B cell (primary cell): Measurements from ENCODE around the gene JAKMIP2. TPM values are rescaled to one million over a fixed set of nuclear protein-coding genes. Genes with fewer than 3 reads are reported as not detected.

Source experiments
- ATAC-seq: fragments of 200-7000 bp; cut with Tn5 transposase; one replicate; pipeline ENCODE4 v1.10.0; 2021; ENCODE audit warnings: low read depth, mild to moderate bottlenecking, moderate number of reproducible peaks, moderate library complexity
- CTCF ChIA-PET: fragments of 350-600 bp; sonication (Branson Sonifier 250); formaldehyde crosslinking; loops from one replicate; lab custom pipeline; 2021; ENCODE audit warnings: antibody characterized with exemption, inconsistent platforms; lab: Charles Lee
- POLR2A ChIA-PET: fragments of 350-600 bp; sonication (Branson Sonifier 250); formaldehyde crosslinking; loops from one replicate; lab custom pipeline; 2021; ENCODE audit warnings: antibody characterized with exemption; lab: Charles Lee
- DNase-seq: peaks from one replicate; pipeline ENCODE4 v3.0.0; 2013
- H2AFZ ChIP-seq: 2 replicates; pipeline ENCODE4 v1.6.1; 2012; ENCODE audit warnings: mild to moderate bottlenecking, low read depth, low read length; ENCODE audit not compliant: insufficient read depth, poor library complexity, severe bottlenecking
- H3K27ac ChIP-seq, 2 donors: 1 replicate in 1 of 2; 2 replicates in 1 of 2; pipeline ENCODE4 v1.5.1; 2012 to 2013; ENCODE audit warnings: low read length in 2 of 2, mild to moderate bottlenecking in 2 of 2, moderate library complexity in 1 of 2
- H3K27me3 ChIP-seq, 4 experiments: fragments of 200-600 bp in 1 of 4; sonication (generic) in 1 of 4; replicated peaks in 1 of 4; 1 replicate in 2 of 4; 2 replicates in 2 of 4; pipeline versions ENCODE4 v1.6.1 to v1.7.0; 2013 to 2016; ENCODE audit warnings: low read length in 3 of 4, mild to moderate bottlenecking in 2 of 4, mixed read lengths in 1 of 4, moderate library complexity in 1 of 4; ENCODE audit not compliant: insufficient read depth in 4 of 4, control insufficient read depth in 3 of 4; ENCODE audit errors: control extremely low read depth in 1 of 4
- H3K36me3 ChIP-seq, 2 experiments: replicated peaks in 1 of 2; 1 replicate in 1 of 2; 2 replicates in 1 of 2; pipeline versions ENCODE4 v1.6.1 to v1.7.1; 2013; ENCODE audit warnings: low read length in 1 of 2; ENCODE audit not compliant: insufficient read depth in 2 of 2, control insufficient read depth in 1 of 2; ENCODE audit errors: control extremely low read depth in 1 of 2, extremely low read depth in 1 of 2
- H3K4me1 ChIP-seq, 2 donors: fragments of 200-600 bp in 1 of 2; sonication (generic) in 1 of 2; 1 replicate in 1 of 2; 2 replicates in 1 of 2; pipeline versions ENCODE4 v1.5.1 to v1.6.1; 2013 to 2017; ENCODE audit warnings: low read length in 2 of 2; ENCODE audit not compliant: control insufficient read depth in 2 of 2, insufficient read depth in 2 of 2
- H3K4me2 ChIP-seq: replicated peaks from 2 replicates; pipeline ENCODE3; 2012; ENCODE audit warnings: mild to moderate bottlenecking, low read depth, low read length; ENCODE audit not compliant: poor library complexity, severe bottlenecking
- H3K4me3 ChIP-seq, 5 experiments: fragments of 200-600 bp in 1 of 5; sonication (generic) in 1 of 5; 1 replicate in 3 of 5; 2 replicates in 2 of 5; pipeline versions ENCODE4 v1.5.1 to v1.7.0; 2011 to 2016; ENCODE audit warnings: low read length in 4 of 5, mild to moderate bottlenecking in 4 of 5, low read depth in 2 of 5, control low read depth in 1 of 5, moderate library complexity in 1 of 5; ENCODE audit not compliant: insufficient read depth in 1 of 5; ENCODE audit errors: control extremely low read depth in 1 of 5, extremely low read depth in 1 of 5
- H3K79me2 ChIP-seq: fragments of 200-600 bp; sonication (generic); one replicate; pipeline ENCODE4 v1.6.0; 2016; ENCODE audit warnings: low read length; ENCODE audit not compliant: control insufficient read depth, insufficient read depth
- H3K9ac ChIP-seq: fragments of 200-600 bp; sonication (generic); 2 replicates; pipeline ENCODE4 v1.6.1; 2017; ENCODE audit warnings: mild to moderate bottlenecking, low read length, moderate library complexity
- H3K9me3 ChIP-seq, 3 donors: one replicate each; pipeline versions ENCODE4 v1.6.1 to v1.7.1; 2013; ENCODE audit warnings: low read length in 2 of 3; ENCODE audit not compliant: control insufficient read depth in 2 of 3, insufficient read depth in 1 of 3; ENCODE audit errors: control extremely low read depth in 1 of 3
- H4K20me1 ChIP-seq: 2 replicates; pipeline ENCODE4 v1.6.0; 2012; ENCODE audit warnings: mild to moderate bottlenecking, low read length; ENCODE audit not compliant: insufficient read depth, control insufficient read depth, poor library complexity, severe bottlenecking
- H3K27ac Mint-ChIP-seq: one replicate; pipeline ENCODE4 v1.8.0; 2021; ENCODE audit warnings: mixed read lengths
- H3K27me3 Mint-ChIP-seq: one replicate; pipeline ENCODE4 v1.8.0; 2021; ENCODE audit warnings: mixed read lengths
- H3K4me1 Mint-ChIP-seq: one replicate; pipeline ENCODE4 v1.8.0; 2021; ENCODE audit warnings: mixed read lengths
- H3K4me3 Mint-ChIP-seq: one replicate; pipeline ENCODE4 v1.8.0; 2021; ENCODE audit warnings: mixed read lengths
- H3K9me3 Mint-ChIP-seq: one replicate; pipeline ENCODE4 v1.8.0; 2022; ENCODE audit warnings: mixed read lengths; ENCODE audit not compliant: insufficient read depth
- CTCF ChIP-seq: fragments of 200-600 bp; IDR thresholded peaks from one replicate; pipeline ENCODE4 v1.8.0; 2022; ENCODE audit warnings: antibody characterized with exemption, mild to moderate bottlenecking
- EZH2 ChIP-seq: IDR thresholded peaks from 2 replicates; pipeline ENCODE4 v1.6.1; 2012; ENCODE audit warnings: borderline replicate concordance, low read depth, mild to moderate bottlenecking, moderate library complexity, low read length; ENCODE audit not compliant: insufficient read depth, poor library complexity, severe bottlenecking
- WGBS: methylation state at CpG from one replicate; pipeline ENCODE4 v1.1.5; 2013; ENCODE audit warnings: missing lambda C conversion rate; ENCODE audit not compliant: insufficient coverage; 5-methylcytosine and 5-hydroxymethylcytosine counted together
- intact Hi-C: fragments of 100-400 bp; cut with micrococcal nuclease; formaldehyde crosslinking; loops from one replicate; pipeline ENCODE4 v1.10.0; 2022
- polyA plus RNA-seq: library from polyadenylated mRNA; depleted of rRNA; stranded (reverse); fragments of >200 nt; gene quantifications from 2 replicates; pipeline ENCODE4 v1.2.3, GENCODE V29; 2012
- total RNA-seq, 2 donors: library from RNA; stranded (reverse); fragments of 120-200 nt in 1 of 2; gene quantifications; 1 replicate in 1 of 2; 2 replicates in 1 of 2; pipeline versions ENCODE4 v1.2.3 to v1.2.4, GENCODE V29; 2013 to 2022

Gene JAKMIP2
- total and polyA plus RNA-seq, 2 donors (not counting 1 experiment from before 2014, with no cell fraction given) = 0.24 to 4.1 TPM

GRCh38 chr5:147557876-147558745 is 224.4 kb downstream of the JAKMIP2 start:
- H3K4me1 ChIP-seq = no peaks in the 10 kb centered on the region
- no peaks in the 10 kb centered on the region for H4K20me1 ChIP-seq
- no peak overlapping the region for H3K9ac ChIP-seq
- H3K4me2 ChIP-seq = no peak overlapping the region
- intact Hi-C loops = no loop called here
- no peaks in the 10 kb centered on the region for H3K4me1 Mint-ChIP-seq
- no peak overlapping the region for H2AFZ ChIP-seq
- H3K9me3 Mint-ChIP-seq = no peaks in the 10 kb centered on the region
- ChIA-PET POLR2A (no interaction called here), CTCF (no interaction called here)
- H3K27ac Mint-ChIP-seq = no peak overlapping the region
- peaks cover 3% of the 10 kb centered on the region for H3K27me3 Mint-ChIP-seq
- H3K27ac ChIP-seq = no peak overlapping the region
- ATAC-seq = no peak
- no peak overlapping the region for H3K4me3 Mint-ChIP-seq
- H3K27me3 ChIP-seq = no peaks in the 10 kb centered on the region
- no peaks in the 10 kb centered on the region for H3K36me3 ChIP-seq
- H3K9me3 ChIP-seq = no peaks in the 10 kb centered on the region
- no peak for TF ChIP-seq CTCF
- no peak for TF ChIP-seq EZH2
- no peak overlapping the region for H3K4me3 ChIP-seq
- DNase-seq = no peak
- H3K79me2 ChIP-seq = no peaks in the 10 kb centered on the region
- 80% methylated on average over 1 of the region's 8 CpGs for WGBS

GRCh38 chr5:147555176-147555575 is 227.4 kb downstream of the JAKMIP2 start:
- H4K20me1 ChIP-seq = no peaks in the 10 kb centered on the region
- no peak overlapping the region for H3K4me2 ChIP-seq
- POLR2A ChIA-PET = no interaction called here
- no peak overlapping the region for H3K27ac ChIP-seq
- no peak overlapping the region for H3K4me3 ChIP-seq
- no peak overlapping the region for H3K27ac Mint-ChIP-seq
- H3K9me3 ChIP-seq = peaks cover 0 to 6% (median 0%) of the 10 kb centered on the region in 3 donors
- TF ChIP-seq EZH2 = no peak
- no peak for TF ChIP-seq CTCF
- no peaks in the 10 kb centered on the region for H3K4me1 Mint-ChIP-seq
- H3K4me3 Mint-ChIP-seq = no peak overlapping the region
- 57% methylated on average over 4 of the region's 7 CpGs for WGBS
- H2AFZ ChIP-seq = no peak overlapping the region
- intact Hi-C loops = no loop called here
- no peak overlapping the region for H3K9ac ChIP-seq
- CTCF ChIA-PET = no interaction called here
- DNase-seq = no peak
- H3K79me2 ChIP-seq = no peaks in the 10 kb centered on the region
- no peaks in the 10 kb centered on the region for H3K9me3 Mint-ChIP-seq
- no peaks in the 10 kb centered on the region for H3K27me3 ChIP-seq
- H3K27me3 Mint-ChIP-seq = no peaks in the 10 kb centered on the region
- no peak for ATAC-seq
- H3K36me3 ChIP-seq = no peaks in the 10 kb centered on the region
- no peaks in the 10 kb centered on the region for H3K4me1 ChIP-seq
